Stimulated activated CD4-positive, alpha-beta T cell treated with anti-CD3 and anti-CD28 coated beads, TNF-alpha, amount 100 ng/mL, for 1 hour (primary cell): Measurements from ENCODE around the gene TJAP1.

Experiments used
- DNase-seq, 3 donors: peaks; one replicate each; pipeline ENCODE4 v3.0.0-alpha.2; 2020; ENCODE audit warnings: low read depth in 3 of 3, low spot score in 1 of 3

Gene TJAP1

DNA sequence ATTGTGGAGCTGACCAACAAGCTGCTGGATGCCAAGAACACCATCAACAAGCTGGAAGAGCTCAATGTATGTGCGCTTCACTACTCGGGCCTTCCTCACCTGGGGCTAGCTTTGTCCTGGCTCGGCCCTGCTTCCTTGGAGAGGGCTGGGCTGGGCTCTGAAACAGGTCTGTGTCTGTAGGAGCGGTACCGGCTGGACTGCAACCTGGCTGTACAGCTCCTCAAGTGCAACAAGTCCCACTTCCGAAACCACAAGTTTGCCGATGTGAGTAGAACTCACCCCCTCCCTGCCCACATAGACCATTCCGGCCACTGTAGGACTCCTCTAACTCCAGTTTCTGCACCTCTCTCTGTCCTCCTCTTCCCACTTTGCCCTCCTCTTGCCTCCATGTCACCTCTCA is 26.1 kb downstream of the TJAP1 start:
- no peak for DNase-seq

DNA sequence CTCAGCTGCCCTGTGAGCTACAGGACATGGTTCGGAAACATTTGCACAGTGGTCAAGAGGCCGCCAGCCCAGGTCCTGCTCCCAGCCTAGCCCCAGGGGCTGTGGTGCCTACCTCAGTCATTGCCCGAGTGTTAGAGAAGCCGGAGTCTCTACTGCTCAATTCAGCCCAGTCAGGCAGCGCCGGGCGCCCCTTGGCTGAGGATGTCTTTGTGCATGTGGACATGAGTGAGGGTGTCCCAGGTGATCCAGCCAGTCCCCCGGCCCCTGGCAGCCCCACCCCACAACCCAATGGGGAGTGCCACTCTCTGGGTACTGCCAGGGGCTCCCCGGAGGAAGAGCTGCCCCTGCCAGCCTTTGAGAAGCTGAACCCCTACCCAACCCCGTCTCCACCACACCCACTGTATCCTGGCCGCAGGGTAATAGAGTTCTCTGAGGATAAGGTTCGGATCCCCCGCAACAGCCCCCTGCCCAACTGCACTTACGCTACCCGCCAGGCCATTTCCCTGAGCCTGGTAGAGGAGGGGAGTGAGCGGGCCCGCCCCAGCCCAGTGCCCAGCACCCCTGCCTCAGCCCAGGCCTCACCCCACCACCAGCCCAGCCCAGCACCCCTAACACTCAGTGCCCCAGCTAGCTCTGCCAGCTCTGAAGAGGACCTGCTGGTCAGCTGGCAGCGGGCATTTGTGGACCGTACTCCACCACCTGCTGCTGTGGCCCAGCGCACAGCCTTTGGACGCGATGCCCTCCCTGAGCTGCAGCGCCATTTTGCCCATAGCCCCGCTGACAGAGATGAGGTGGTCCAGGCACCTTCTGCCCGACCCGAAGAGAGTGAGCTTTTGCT is 27.6 kb downstream of the TJAP1 start:
- no peak for DNase-seq

DNA sequence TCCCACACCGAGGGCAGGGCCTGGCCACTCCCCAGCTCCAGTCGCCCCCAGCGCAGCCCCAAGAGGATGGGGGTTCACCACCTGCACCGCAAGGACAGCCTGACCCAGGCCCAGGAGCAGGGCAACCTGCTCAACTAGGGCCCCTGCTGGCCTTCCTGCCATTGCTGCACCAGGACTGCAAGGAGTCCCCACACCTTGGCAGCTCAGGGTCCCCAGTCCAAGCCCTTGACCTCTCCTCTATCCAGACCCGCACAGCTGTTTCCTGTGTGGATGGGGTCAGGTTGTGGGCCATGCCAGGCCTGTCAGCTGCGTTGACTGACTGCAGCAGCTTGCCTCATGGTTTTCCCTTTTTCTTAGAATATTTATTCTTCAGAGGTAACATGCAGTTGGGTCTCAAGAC is 28.3 kb downstream of the TJAP1 start:
- DNase-seq, result no peak

DNA sequence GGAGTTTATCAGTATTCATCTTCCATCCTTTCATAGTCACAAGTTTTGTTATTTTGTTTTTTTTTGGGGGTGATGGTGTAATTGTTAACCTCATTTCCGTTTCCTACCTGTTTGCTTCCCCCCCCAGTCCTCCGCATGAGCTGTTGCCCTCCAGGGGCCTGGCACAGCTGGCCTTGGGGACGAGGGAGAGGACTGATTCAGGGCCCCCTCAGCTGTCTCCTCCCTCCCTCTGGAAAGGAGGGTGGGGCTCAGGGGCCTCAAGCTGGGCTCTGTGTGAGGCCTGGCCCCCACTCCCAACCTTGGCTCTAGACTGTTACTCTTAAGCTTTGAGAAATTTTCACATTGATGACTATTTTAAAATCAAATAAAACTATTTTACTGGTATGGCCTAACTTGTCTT is 28.8 kb downstream of the TJAP1 start:
- no peak for DNase-seq

DNA sequence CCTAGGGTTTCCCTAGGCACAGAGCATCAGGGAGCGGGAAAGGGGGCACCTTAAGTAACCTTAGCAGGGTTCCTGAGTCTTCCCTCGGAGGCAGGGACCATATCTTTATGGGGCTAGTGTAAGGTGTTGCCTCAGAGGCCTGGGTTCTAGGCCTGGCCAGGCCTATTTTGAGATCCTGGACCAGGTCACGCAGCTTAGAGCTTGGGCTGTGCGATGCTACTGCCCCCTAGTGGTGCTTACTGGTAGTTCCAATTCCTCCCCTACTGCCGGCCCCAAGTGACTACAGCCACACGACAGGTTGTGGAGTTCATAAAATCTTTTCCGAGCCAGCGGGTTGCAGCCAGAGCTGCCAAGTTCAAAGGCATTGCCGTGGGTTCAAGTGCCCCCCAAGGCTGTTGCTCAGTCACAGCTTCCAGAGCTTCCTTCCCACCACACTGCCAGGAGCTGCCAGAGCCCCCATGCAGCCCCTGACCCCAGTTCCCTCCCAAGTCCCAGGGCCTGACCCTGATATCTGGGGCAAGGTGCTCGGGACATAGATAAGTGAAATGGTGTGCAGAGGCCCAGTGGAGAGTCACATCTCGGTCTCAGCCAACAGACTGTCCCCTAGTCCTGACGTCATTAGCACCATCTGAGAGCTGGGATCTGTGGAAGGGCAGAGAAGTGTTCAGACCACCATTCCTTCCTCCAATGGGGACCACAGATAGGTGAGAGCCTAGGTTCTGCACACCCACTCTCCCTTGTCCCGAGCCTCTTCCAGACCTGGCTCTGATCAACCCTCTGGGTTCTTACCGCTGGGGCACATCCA is 29.5 kb downstream of the TJAP1 start:
- peak; percentile 42 to 65 (median 55) for DNase-seq

DNA sequence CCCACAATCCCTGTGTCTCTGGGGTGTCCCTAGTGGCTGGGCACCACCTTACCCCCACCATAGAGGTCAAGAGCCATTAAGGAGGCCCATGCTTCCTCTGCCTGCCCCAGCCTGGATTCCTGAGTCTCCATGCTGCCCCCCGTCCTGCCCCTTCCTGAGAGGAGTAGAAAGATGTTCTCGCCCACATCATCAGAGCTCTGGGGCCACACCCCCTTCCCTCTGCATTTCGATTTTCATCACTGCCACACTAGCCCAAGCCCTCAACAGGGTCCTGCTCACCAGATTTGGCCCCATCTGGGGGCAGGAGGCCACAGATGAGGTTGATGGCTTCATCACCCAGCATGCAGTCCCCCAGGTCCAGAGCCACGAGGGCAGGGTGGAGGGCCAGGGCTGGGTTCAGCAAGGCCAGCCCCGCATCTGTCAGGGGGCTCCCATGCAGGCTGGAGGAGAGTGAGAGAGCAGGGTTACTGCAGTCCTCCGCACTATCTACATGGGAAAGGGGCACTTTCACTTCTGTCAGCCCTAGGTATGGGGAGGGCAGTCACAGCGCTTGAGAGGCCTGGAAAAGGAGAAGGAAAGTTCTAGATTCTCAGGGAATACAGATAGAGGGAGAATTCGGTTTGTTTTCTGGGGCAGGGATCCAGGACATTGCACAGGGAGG is 31.2 kb downstream of the TJAP1 start:
- no peak for DNase-seq

DNA sequence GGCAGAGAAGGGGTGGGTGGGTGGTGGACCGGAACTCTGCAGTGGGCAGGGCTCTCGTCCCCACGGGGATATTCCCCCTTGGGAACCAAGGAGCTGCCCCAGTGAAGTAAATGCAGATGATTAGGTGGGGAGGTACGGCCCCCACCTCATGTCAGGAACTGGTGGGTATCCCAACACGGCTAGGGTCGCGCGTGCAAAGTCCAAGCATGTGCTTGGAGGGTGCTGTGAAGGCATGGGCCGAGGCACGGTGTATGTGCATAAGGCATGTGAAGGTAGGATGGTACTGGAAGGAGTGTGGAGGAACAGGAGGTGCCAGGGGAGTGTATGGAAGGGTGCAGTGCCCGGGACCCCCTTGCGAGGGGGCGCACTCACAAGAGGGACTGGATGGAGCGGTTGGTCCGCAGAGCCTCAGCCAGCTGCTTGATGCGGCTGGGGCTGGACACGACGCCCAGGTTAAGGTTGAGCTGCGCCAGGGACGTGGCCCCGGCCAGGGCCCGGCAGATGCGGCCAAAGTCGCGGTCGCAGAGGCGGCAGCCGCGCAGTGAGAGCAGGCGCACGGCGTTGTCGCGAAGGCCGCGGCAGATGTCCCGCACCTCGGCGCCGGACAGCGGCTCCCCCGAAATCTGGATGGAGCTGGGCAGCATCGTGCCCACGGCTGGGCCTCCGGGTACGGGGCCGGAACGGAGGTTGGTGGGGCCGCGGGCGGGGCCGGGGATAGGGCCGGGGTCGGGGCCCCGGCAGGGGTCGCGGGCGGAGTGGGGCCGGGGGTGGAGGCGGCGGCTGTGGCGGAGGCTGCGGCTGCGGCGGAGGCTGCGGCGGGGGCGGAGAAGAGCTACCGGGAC is 32.0 kb downstream of the TJAP1 start:
- DNase-seq, result no peak

DNA sequence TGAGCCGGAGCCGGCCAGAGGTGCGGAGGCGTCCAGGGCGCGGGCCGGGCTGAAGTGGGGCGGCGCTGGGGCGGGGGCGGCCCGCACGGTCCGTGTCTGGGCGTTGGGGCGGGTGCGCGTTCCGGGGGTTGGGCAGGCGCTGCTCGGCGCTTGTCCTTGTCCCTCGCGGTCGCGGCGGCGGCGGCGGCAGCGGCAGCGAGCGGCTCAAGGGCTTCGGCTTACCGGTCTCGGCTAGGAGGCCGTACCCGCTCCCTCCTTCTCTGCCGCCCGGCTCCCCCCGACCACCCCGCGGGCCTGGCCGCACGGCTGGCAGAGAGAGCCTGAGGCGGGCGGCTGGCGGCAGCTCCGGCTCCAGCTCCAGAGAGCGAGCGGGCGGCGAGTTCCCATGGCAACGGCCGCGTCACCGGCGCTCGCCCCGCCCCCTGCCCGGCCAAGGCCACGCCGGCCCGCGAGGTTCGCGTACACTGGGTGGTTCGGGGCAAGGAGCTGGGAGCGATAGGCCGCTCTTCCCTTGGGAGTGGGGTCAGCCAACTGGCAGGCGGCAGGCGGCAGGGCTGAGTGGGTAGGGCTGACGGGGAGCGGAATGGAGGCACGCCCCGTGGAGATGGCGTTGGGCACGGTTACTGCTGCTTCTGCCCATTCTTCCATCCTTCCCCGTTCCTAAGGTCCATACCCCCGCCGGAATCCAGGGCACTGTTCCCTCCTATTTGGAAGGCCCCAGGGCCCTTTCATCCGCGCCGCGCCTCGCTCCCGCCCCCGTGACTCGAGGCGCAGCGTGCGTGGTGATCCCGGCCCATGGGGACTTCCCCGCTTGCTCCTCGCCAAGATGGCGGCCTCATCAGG is 32.8 kb downstream of the TJAP1 start, which contains the start of gene LRRC73:
Gene LRRC73, minus strand, starts transcription at position 363 of the 843 bp plus-strand sequence. CDS start 561 bp downstream, outside the sequence.
- peak; percentile 29 to 77 (median 47) for DNase-seq

DNA sequence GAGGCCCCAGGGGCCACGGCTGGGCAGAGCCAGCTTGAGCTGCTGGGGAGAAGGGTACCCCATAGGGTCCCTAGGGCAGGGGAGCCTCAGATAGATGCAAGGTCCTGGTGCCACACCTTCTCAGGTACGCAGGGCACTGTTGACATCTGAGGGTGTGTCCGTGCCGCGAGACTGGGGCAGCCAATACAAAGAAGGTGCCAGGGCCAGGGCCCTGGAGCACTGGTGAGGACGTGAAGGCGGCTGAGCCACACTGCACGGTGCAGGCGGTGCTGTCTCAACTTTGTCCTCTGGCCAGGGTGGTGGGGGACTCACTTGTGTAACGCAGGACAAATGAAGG is 33.4 kb downstream of the TJAP1 start:
- DNase-seq, result no peak

DNA sequence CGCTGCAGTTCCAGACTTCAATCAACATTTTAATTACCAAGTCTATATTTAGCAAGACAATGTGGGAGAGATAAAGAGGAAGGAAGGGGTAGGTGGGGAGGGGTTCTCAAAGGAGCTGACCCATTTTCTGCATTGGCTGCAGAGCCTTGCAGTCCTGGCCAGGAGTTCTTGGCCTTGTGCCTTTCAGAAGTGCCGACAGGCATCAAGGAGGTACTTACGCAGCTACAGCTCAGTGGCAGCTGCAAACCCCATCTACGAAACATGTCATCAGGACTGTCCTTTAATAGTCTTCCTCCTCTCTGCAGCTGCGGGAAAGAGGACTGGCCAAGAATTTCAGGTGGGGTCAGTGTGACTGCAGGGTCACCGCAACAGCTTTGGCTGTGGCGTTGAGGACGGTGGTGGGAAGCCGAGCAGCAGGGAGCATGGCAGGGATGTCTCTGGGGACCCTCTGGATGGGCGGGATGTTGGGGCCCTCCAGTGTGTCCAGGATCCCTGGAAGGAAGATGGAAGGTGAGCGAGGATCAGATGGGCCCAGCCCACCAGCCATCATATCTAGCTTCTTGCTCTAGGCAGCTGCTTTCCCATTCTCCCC is 34.5 kb downstream of the TJAP1 start:
- no peak for DNase-seq

DNA sequence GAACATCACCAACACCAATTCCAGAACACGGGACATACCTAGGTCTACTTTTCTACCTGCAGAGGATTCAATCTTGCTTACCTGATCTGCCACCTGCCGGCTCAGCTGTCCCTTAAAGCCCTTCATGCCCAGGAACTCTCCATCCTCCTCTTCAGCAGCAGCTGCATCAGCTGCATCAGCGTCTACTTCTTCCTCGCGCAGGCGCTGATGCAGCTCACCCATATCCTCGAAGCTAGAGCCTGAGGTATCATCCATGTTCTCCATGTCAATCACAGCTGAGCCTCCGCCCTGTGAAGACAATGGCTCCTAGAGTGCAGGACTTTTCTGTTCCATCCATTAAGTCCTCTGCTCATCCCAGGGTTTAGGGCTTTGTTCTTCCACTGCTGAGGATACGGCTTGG is 38.4 kb downstream of the TJAP1 start:
- DNase-seq, result no peak

DNA sequence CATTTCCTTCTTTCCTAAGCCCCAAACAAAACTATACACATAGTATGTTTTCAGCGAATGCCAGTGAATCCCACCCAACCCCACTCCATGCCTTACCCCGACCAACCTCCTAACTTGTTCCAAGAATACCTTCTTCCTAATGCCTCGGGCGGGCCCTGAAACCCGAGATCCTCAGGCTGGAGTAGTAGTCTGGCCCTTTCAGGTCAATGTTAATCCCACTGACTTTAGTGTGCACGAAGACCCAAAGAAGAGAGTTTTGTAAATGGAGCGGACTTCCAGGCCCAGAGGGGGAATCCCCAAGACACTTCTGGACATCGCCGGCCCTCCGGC is 39.0 kb downstream of the TJAP1 start:
- DNase-seq, result no peak

DNA sequence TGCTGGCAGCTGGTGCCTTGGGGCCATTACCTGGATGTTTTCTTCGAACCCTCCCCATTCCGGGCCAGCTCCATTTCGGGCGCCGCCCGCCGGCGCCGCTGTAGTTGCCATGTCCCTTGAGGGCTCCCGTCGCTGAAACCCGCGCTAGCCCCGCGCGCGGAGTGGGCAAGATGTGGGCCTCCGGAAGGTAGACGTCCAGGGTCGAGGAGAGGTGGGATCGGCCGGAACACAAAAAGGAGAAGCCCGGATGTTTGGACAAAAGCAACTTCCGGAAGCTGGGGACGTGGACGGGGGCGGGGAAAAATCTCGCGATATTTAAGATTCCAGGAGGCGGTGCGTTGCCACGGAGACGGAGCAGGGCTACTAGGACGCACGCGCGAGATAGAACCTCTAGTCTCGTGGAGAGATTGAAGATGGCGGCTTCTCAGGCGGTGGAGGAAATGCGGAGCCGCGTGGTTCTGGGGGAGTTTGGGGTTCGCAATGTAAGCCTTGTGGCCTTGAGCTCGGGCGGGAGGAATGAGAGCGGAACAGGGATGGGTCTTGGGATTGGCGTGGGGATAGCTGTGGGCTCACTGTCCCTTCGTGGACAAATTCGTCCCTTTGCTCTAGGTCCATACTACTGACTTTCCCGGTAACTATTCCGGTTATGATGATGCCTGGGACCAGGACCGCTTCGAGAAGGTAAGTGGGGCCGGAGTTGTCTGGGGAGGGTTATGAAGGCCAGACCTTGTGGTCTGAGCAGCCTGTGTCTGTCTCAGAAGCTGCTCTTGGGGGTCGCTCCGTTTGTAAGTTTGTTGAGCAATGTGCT is 39.5 kb downstream of the TJAP1 start, which contains the start of the genes POLR1C and YIPF3:
Gene POLR1C, plus strand, starts transcription at position 393 of the 808 bp plus-strand sequence. Its CDS starts 21 bp downstream, at position 414.
Gene YIPF3, minus strand, starts transcription at position 230 of the 808 bp plus-strand sequence. Its CDS starts 119 bp downstream, at position 111.
- peak; percentile 91 to 93 (median 92) for DNase-seq

DNA sequence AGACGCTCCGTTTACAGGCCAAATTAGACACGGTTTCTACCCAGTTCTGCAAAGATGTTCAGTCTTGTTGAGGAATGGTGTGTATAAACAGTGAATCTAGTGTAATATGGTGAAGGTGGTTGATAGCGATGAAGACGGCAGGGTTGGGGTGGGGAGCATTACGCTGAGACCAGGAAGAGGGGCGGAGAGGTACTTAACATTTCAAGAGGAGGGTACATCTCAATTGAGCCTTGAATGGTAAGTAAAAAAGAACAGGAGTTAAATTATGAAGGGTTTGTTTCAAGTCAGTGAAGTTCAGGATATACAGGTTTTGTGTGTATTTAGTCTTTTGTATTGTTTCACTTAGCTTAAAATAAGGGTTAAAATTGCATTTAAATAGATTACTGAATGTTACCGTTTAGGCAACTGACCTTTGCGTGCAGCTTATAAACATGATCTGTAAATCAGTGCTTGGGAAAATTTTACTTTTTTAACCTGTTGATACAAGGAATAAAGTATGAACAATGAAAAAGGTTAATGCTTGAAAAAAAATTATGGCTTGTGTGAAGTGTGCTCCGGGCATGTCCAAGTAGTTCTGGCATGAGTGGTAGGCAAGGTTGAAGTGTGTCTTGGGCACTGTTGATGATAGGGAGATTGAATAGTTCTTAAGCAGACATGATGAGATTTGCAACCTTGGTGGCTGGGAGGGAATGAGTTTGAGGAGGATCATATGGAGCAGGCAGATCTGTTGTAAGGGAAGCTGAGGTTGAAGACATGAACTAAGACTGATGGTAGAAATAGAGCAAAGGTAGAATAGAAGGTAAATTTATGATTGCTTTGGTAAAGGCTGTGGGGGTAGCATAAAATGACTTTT is 40.4 kb downstream of the TJAP1 start:
- DNase-seq, result no peak

DNA sequence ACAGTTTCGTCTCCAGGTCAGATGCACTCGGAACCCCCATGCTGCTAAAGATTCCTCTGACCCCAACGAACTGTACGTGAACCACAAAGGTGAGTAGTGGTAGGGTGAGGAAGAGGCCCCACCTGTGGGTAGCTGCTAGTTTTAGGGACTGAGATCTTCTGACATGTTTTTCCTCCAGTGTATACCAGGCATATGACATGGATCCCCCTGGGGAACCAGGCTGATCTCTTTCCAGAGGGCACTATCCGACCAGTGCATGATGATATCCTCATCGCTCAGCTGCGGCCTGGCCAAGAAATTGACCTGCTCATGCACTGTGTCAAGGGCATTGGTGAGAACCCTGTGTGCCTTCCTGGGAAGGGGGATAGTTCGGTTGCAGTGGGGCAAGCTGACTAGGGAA is 42.7 kb downstream of the TJAP1 start:
- DNase-seq, result no peak

DNA sequence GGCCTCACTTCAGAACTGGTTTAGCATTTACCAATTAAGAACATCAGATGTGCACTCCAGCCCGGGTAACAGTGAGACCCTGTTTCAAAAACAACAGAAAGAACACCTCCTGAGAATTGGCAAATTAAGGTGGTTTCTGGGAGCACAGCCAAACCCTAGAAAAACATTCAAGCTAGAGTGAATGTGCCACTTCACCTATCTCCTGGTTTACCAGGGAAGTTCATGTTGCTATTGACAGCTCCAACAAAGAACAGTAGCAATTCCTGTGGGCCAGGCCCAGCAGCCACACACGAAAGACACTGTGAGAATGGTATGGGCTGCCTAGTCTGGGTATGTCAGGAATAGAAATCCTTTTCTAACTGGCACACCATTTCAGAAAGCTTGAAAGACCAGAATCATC is 44.5 kb downstream of the TJAP1 start:
- DNase-seq, result no peak

DNA sequence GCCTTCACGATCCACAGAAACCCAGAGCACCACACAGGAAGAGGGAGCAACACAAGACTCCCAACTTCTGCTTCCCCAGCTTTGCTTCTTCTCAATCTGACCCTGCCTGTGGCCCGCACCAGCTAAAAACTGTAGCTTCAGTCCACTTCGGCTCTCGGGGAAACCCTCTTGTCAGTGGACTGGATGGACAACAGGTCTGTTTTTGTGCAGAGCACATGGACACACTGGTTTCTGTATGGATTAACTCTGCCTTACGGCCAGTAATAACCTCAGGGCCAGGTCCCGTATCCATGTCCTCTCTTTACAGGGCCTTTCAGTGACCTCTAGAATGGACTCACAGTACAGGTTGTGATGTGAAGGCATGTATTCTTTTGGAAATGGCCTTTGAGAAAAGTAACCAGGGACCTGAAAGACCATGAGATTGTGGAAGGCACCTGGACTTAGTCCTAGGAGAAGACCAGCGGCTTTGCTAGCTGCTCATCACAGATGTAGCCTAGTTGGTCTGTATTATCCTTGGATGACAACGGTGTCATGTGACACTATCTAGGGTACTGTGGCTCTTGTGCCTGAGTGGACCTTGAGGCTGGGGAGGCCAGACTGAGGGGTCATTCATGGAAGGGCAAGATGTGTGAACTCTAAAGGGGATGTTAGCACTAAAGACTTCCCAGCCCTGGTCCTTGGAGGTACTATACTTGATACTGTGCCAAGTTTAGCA is 45.3 kb downstream of the TJAP1 start:
- no peak for DNase-seq
